A549 treated with CpdA at 1 μM for 4 hours (cell line): ENCODE measurements around the gene GPRC5C. TPM values are rescaled to one million over a fixed set of nuclear protein-coding genes. Genes with fewer than 3 reads are reported as not detected.

ENCODE experiments used
- total RNA-seq: library from RNA; stranded (reverse); fragments of 200-300 nt; extraction: Qiagen RNA extraction; gene quantifications from 5 replicates; pipeline ENCODE4 v1.2.3, GENCODE V29; 2022; ENCODE audit warnings: low read depth

The GPRC5C gene
- 56.4 to 90.7 TPM (median 82.3 TPM) in 5 replicates for total RNA-seq

GRCh38 chr17:74431568-74432423 lies at the start of gene GPRC5C:
Gene GPRC5C, plus strand, starts transcription at chr17:74432088. Its CDS starts 7,689 bp downstream, at chr17:74439777.

DNA sequence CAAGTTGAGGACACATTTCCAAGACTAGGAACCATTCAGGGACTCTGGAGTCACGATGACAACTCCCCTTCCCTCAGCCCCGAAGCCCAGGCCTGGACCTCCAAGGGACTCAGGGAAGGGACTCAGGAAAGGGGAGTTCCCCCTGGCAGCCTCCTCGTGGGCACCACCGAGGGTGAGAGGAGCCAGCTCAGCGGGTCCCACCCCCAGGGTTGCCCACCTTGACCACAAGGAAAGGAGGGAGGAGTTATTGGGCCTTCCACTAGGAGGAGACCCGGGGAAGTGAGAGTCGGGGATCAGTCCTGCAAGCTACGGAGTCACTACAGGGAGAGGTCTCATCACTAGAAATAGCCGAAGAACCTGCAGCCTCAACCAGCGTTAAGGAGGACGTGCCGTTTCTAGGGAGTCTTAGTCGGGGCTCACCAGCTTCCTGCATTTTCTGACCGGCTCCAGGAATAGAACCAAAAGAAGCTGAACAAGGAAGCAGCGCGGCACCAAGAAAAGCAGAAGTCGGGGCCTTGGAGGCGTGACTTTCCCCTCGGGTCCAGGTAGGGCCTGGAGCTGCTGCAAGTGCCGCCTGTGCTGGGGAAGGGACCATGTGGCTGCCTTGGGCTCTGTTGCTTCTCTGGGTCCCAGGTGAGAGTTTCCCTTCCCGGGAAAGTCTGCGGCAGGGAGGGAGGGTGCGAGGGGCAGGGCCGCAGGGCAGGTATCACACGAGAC lies 34.4 kb downstream of the GPRC5C start, which contains the start of gene CD300A:
CD300A (plus strand) TSS at position 524 of the 717 bp plus-strand sequence; CDS start at position 594, 70 bp downstream.

Other genes with a start within 250 kb of the GPRC5C start
- 2,654 to 3,300 TPM (median 2,879 TPM) in 5 replicates for gene RPL38, start 228.4 kb upstream of the GPRC5C start, total RNA-seq
- gene TTYH2, start 218.5 kb upstream of the GPRC5C start, total RNA-seq, result 1.6 to 2.0 TPM (median 1.9 TPM) in 5 replicates
- 0.06 TPM in 1 of 5 replicates, not detected in the others for gene DNAI2, start 157.9 kb upstream of the GPRC5C start, total RNA-seq
- 0.01 to 0.05 TPM in 2 of 5 replicates, not detected in the others for gene KIF19, start 105.9 kb upstream of the GPRC5C start, total RNA-seq
- not detected in 5 replicates for gene BTBD17, start 70.2 kb upstream of the GPRC5C start, total RNA-seq
- gene GPR142, start 64.6 kb upstream of the GPRC5C start, total RNA-seq, result 0.03 TPM in 1 of 5 replicates, not detected in the others
- gene CD300A, start 34.5 kb downstream of the GPRC5C start, total RNA-seq, result 0.05 TPM in 1 of 5 replicates, not detected in the others
- gene CD300LB, start 99.4 kb downstream of the GPRC5C start, total RNA-seq, result 0.06 to 0.22 TPM (median 0.09 TPM) in 3 of 5 replicates, not detected in the others
- 0.09 to 0.49 TPM (median 0.27 TPM) in 4 of 5 replicates, not detected in the other for gene CD300C, start 114.0 kb downstream of the GPRC5C start, total RNA-seq
- 0.45 to 0.78 TPM (median 0.63 TPM) in 4 of 5 replicates, not detected in the other for gene CD300H, start 135.4 kb downstream of the GPRC5C start, total RNA-seq
- not detected in 5 replicates for gene CD300LD, start 160.2 kb downstream of the GPRC5C start, total RNA-seq
- not detected in 5 replicates for gene CD300E, start 191.7 kb downstream of the GPRC5C start, total RNA-seq